SK-N-SH (cell line): ENCODE results near the gene ASMTL. TPM values are rescaled to one million over a fixed set of nuclear protein-coding genes. Genes with fewer than 3 reads are reported as not detected.

Source experiments
- CTCF ChIA-PET: fragments of 300-600, 350-600 bp; formaldehyde crosslinking; extraction: SDS; loops from one replicate; lab custom pipeline; 2021; lab: Yijun Ruan, JAX
- POLR2A ChIA-PET: fragments of 350-600 bp; sonication (Branson Sonifier 250); formaldehyde crosslinking; extraction: SDS; loops from one replicate; lab custom pipeline; 2020; ENCODE audit warnings: antibody characterized with exemption, inconsistent platforms; lab: Yijun Ruan, JAX
- DNase-seq: peaks from one replicate; pipeline ENCODE4 v3.0.0; 2012
- H2AFZ ChIP-seq: fragments of 200-600 bp; sonication (generic); 2 replicates; pipeline ENCODE4 v1.8.1; 2016; ENCODE audit warnings: antibody characterized with exemption, mild to moderate bottlenecking, low read depth
- H3F3A ChIP-seq: fragments of 200-600 bp; sonication (generic); replicated peaks from 2 replicates; pipeline ENCODE3; 2016; ENCODE audit warnings: antibody characterized with exemption, mild to moderate bottlenecking; ENCODE audit not compliant: insufficient read depth
- H3K27ac ChIP-seq, 2 experiments: fragments of 200-500 bp in 1 of 2; fragments of 200-600 bp in 1 of 2; sonication (Bioruptor generic) in 1 of 2; sonication (generic), shearing (Covaris generic) in 1 of 2; 2 replicates each; pipeline versions ENCODE4 v1.5.1 to v1.6.1; 2014 to 2016; ENCODE audit warnings: low read depth in 2 of 2, inconsistent platforms in 1 of 2, low read length in 1 of 2, mild to moderate bottlenecking in 1 of 2, mixed read lengths in 1 of 2
- H3K27me3 ChIP-seq: fragments of 200-600 bp; sonication (generic), shearing (Covaris generic); 2 replicates; pipeline ENCODE4 v1.6.1; 2016; ENCODE audit warnings: mixed run types; ENCODE audit not compliant: insufficient read depth
- H3K36me3 ChIP-seq, 2 experiments: fragments of 200-500 bp in 1 of 2; fragments of 200-600 bp in 1 of 2; sonication (Bioruptor generic) in 1 of 2; sonication (generic) in 1 of 2; replicated peaks in 1 of 2; 2 replicates each; pipeline versions ENCODE3 to v1.5.1; 2014 to 2016; ENCODE audit warnings: low read length in 1 of 2, mild to moderate bottlenecking in 1 of 2; ENCODE audit not compliant: insufficient read depth in 2 of 2, control insufficient read depth in 1 of 2
- H3K4me1 ChIP-seq, 2 experiments: fragments of 200-500 bp in 1 of 2; fragments of 200-600 bp in 1 of 2; sonication (Bioruptor generic) in 1 of 2; sonication (generic), shearing (Covaris generic) in 1 of 2; 2 replicates each; pipeline versions ENCODE4 v1.5.1 to v1.6.1; 2014 to 2016; ENCODE audit warnings: low read depth in 1 of 2, low read length in 1 of 2, mixed run types in 1 of 2; ENCODE audit not compliant: insufficient read depth in 2 of 2, control insufficient read depth in 1 of 2
- H3K4me2 ChIP-seq: fragments of 200-600 bp; sonication (generic), shearing (Covaris generic); 2 replicates; pipeline ENCODE4 v1.6.1; 2017; ENCODE audit warnings: mixed run types
- H3K4me3 ChIP-seq, 2 experiments: fragments of 200-500 bp in 1 of 2; fragments of 200-600 bp in 1 of 2; sonication (Bioruptor generic) in 1 of 2; sonication (generic), shearing (Covaris generic) in 1 of 2; 2 replicates each; pipeline versions ENCODE4 v1.5.1 to v1.8.1; 2014 to 2016; ENCODE audit warnings: low read depth in 2 of 2, inconsistent platforms in 1 of 2, low read length in 1 of 2, mild to moderate bottlenecking in 1 of 2, mixed read lengths in 1 of 2, moderate library complexity in 1 of 2
- H3K79me2 ChIP-seq: fragments of 200-600 bp; sonication (generic); 2 replicates; pipeline ENCODE4 v1.8.1; 2017; ENCODE audit warnings: mild to moderate bottlenecking; ENCODE audit not compliant: insufficient read depth
- H3K9ac ChIP-seq: fragments of 200-600 bp; sonication (generic); 2 replicates; pipeline ENCODE4 v1.6.1; 2017; ENCODE audit warnings: mixed run types
- H3K9me2 ChIP-seq: fragments of 200-600 bp; sonication (generic); 2 replicates; pipeline ENCODE4 v1.6.1; 2017; ENCODE audit warnings: mixed run types
- H3K9me3 ChIP-seq: fragments of 200-600 bp; sonication (generic); 2 replicates; pipeline ENCODE4 v1.6.1; 2017; ENCODE audit warnings: mixed run types, mild to moderate bottlenecking, moderate library complexity
- H4K20me1 ChIP-seq: fragments of 200-600 bp; sonication (generic); 2 replicates; pipeline ENCODE4 v1.6.1; 2017; ENCODE audit warnings: mild to moderate bottlenecking, mixed run types; ENCODE audit not compliant: insufficient read depth
- CHD2 ChIP-seq: fragments of 150-350 bp; IDR thresholded peaks from 2 replicates; pipeline ENCODE4 v1.6.1; 2018; ENCODE audit warnings: low read length; ENCODE audit not compliant: partially characterized antibody
- EP300 ChIP-seq, 2 experiments: IDR thresholded peaks; 2 replicates each; pipeline versions ENCODE4 v1.4.0 to v1.6.1; 2012; ENCODE audit warnings: borderline replicate concordance in 1 of 2, low read depth in 1 of 2, low read length in 1 of 2
- EZH2phosphoT487 ChIP-seq: fragments of 200-600 bp; sonication (generic); IDR thresholded peaks from 2 replicates; pipeline ENCODE4 v1.6.1; 2017; ENCODE audit warnings: low read depth, mixed run types, mild to moderate bottlenecking, antibody characterized with exemption, moderate library complexity, borderline replicate concordance
- FOSL2 ChIP-seq: IDR thresholded peaks from 2 replicates; pipeline ENCODE4 v1.4.0; 2012; ENCODE audit warnings: low read depth, mild to moderate bottlenecking, moderate library complexity, borderline replicate concordance
- FOXJ3 ChIP-seq: sonication (generic); formaldehyde crosslinking; IDR thresholded peaks from 2 replicates; pipeline ENCODE4 v1.5.1; 2020; ENCODE audit warnings: mild to moderate bottlenecking, missing genetic modification reagents
- FOXM1 ChIP-seq: IDR thresholded peaks from 2 replicates; pipeline ENCODE4 v1.4.0; 2012; ENCODE audit warnings: low read depth, mild to moderate bottlenecking
- GABPA ChIP-seq: IDR thresholded peaks from 2 replicates; pipeline ENCODE4 v1.4.0; 2012; ENCODE audit warnings: low read depth, mild to moderate bottlenecking
- JUND ChIP-seq: IDR thresholded peaks from 2 replicates; pipeline ENCODE4 v1.4.0; 2012
- MAX ChIP-seq: IDR thresholded peaks from 2 replicates; pipeline ENCODE4 v1.4.0; 2012; ENCODE audit warnings: low read depth
- NFIC ChIP-seq: IDR thresholded peaks from 2 replicates; pipeline ENCODE4 v1.4.0; 2012; ENCODE audit warnings: borderline replicate concordance
- PBX3 ChIP-seq: IDR thresholded peaks from 2 replicates; pipeline ENCODE4; 2012
- POLR2AphosphoS5 ChIP-seq: IDR thresholded peaks from 2 replicates; pipeline ENCODE4 v1.6.1; 2012; ENCODE audit warnings: low read depth, low read length
- RAD21 ChIP-seq: IDR thresholded peaks from 2 replicates; pipeline ENCODE4 v1.6.1; 2012; ENCODE audit warnings: mild to moderate bottlenecking, low read length
- RXRA ChIP-seq: IDR thresholded peaks from 2 replicates; pipeline ENCODE4 v1.4.0; 2012; ENCODE audit warnings: low read depth, mild to moderate bottlenecking, borderline replicate concordance
- TCF12 ChIP-seq: IDR thresholded peaks from 2 replicates; pipeline ENCODE4 v1.4.0; 2012
- TEAD4 ChIP-seq: IDR thresholded peaks from 2 replicates; pipeline ENCODE4 v1.4.0; 2012; ENCODE audit warnings: mild to moderate bottlenecking, borderline replicate concordance; ENCODE audit not compliant: insufficient read depth
- ZBTB33 ChIP-seq: IDR thresholded peaks from 2 replicates; pipeline ENCODE4 v1.4.0; 2012; ENCODE audit warnings: low read depth, borderline replicate concordance
- WGBS: methylation state at CpG from one replicate; pipeline ENCODE4 v1.1.6; 2017; ENCODE audit warnings: low lambda C conversion rate; 5-methylcytosine and 5-hydroxymethylcytosine counted together
- polyA plus RNA-seq, 3 experiments: library from polyadenylated mRNA; depleted of rRNA; stranded (reverse); fragments of >200 nt; gene quantifications; 2 replicates each; pipeline ENCODE4 v1.2.3, GENCODE V29; 2012

The ASMTL gene
- polyA plus RNA-seq, 1 of the 3 experiments (the other 2 are of a cell fraction) = 37.7 TPM

- H3K4me3 ChIP-seq = no peak overlapping the region
- no peaks in the 10 kb centered on the region for H4K20me1 ChIP-seq
- no peak for DNase-seq
- H3K79me2 ChIP-seq = no peaks in the 10 kb centered on the region
- H3F3A ChIP-seq = peaks cover 15% of the 10 kb centered on the region
- CTCF ChIA-PET = no interaction called here
- POLR2A ChIA-PET = no interaction called here
- H3K27ac ChIP-seq = no peak overlapping the region
- peaks cover 0 to 10% of the 10 kb centered on the region in 2 experiments; a peak in 1 of 4 replicates for H3K4me1 ChIP-seq
- 24% methylated on average over 5 of the region's 5 CpGs for WGBS
- peaks cover 32% of the 10 kb centered on the region; the same call in 1 of the 2 replicates for H3K27me3 ChIP-seq
- no peak overlapping the region for H2AFZ ChIP-seq
- no peaks in the 10 kb centered on the region for H3K36me3 ChIP-seq
- H3K4me2 ChIP-seq = no peak overlapping the region
- no peak for TF ChIP-seq TCF12
- no peak for TF ChIP-seq FOSL2
- H3K9me2 ChIP-seq = no peaks in the 10 kb centered on the region
- no peak overlapping the region for H3K9ac ChIP-seq
- H3K9me3 ChIP-seq = no peaks in the 10 kb centered on the region
Observed at GRCh38 chrX:1463581-1463980, 10.9 kb upstream of the ASMTL start.

- no peak for TF ChIP-seq FOXJ3 (CRISPR knock-in tag)
- TF ChIP-seq JUND = peak; percentile 48
- TF ChIP-seq PBX3 = 0 out of 2 replicates have a peak, but pooled peaks have one; percentile 19
- peak; percentile 59; the same call in 1 of the 2 replicates for TF ChIP-seq FOSL2
- peak; percentile 31; the same call in 1 of the 2 replicates for TF ChIP-seq TCF12
- TF ChIP-seq NFIC = peak; percentile 52
- TF ChIP-seq EZH2phosphoT487 = no peak
- WGBS = 33% methylated on average over 19 of the region's 19 CpGs
- Histone ChIP-seq H3K9me3 (no peaks in the 10 kb centered on the region), H2AFZ (0 out of 2 replicates have a peak overlapping the region, but pooled peaks have one; percentile 16), H3K9me2 (no peaks in the 10 kb centered on the region), H3K9ac (no peak overlapping the region), H3K27ac (no peak overlapping the region), H3K27me3 (peaks cover 26% of the 10 kb centered on the region; the same call in 1 of the 2 replicates), H3K79me2 (no peaks in the 10 kb centered on the region), H3F3A (peaks cover 15% of the 10 kb centered on the region), H3K36me3 (no peaks in the 10 kb centered on the region), H3K4me2 (peak overlapping the region; percentile 37; the same call in 1 of the 2 replicates), H3K4me1 (peaks cover 0 to 5% of the 10 kb centered on the region in 2 experiments; a peak in 1 of 4 replicates), H4K20me1 (no peaks in the 10 kb centered on the region), H3K4me3 (no peak overlapping the region)
- DNase-seq = no peak
- POLR2A ChIA-PET = no interaction called here
- CTCF ChIA-PET = no interaction called here
Observed at GRCh38 chrX:1462596-1463251, 10.0 kb upstream of the ASMTL start.

GRCh38 chrX:1462110-1462509 lies 9.4 kb upstream of the ASMTL start:
- Histone ChIP-seq H3F3A (peaks cover 15% of the 10 kb centered on the region), H3K9ac (no peak overlapping the region), H3K9me2 (no peaks in the 10 kb centered on the region), H3K4me1 (peaks cover 0 to 5% of the 10 kb centered on the region in 2 experiments; a peak in 1 of 4 replicates), H3K27me3 (peaks cover 20% of the 10 kb centered on the region; the same call in 1 of the 2 replicates), H3K9me3 (no peaks in the 10 kb centered on the region), H3K4me3 (no peak overlapping the region), H3K36me3 (no peaks in the 10 kb centered on the region), H2AFZ (no peak overlapping the region), H3K4me2 (no peak overlapping the region), H4K20me1 (no peaks in the 10 kb centered on the region), H3K27ac (no peak overlapping the region), H3K79me2 (no peaks in the 10 kb centered on the region)
- DNase-seq = no peak
- ChIA-PET CTCF (no interaction called here), POLR2A (no interaction called here)
- TF ChIP-seq RAD21 (no peak), FOXM1 (no peak), EP300 (IDR thresholded peaks at IDR 0.05; ENCODE audit: borderline replicate concordance in 1 of 2, low read depth in 1 of 2, low read length in 1 of 2) (no peak), RXRA (no peak), ZBTB33 (no peak), JUND (no peak), PBX3 (no peak), CHD2 (no peak), MAX (no peak), GABPA (no peak), TEAD4 (no peak), EZH2phosphoT487 (no peak), POLR2AphosphoS5 (no peak)
